NCI-H1417 (cell line): ENCODE data around the gene LRRC14B.
"Not testable (repeated sequence)": the region's sequence is repeated elsewhere in the genome, so short reads cannot be mapped to it uniquely, and the experiment has no call there.

ENCODE experiments used
- DNase-seq, 3 experiments: peaks; one replicate each; lab custom pipeline; 2025; lab: John Stamatoyannopoulos, UW

LRRC14B gene

GRCh38 chr5:241045-241669, 49.9 kb downstream of the LRRC14B start:
- DNase-seq = not testable (repeated sequence)

- DNase-seq = not testable (repeated sequence)
These were observed 52.5 kb downstream of the LRRC14B start for GRCh38 chr5:243683-244367.

- not testable (repeated sequence) for DNase-seq
These were observed 54.4 kb downstream of the LRRC14B start for GRCh38 chr5:245717-246116.
